MCF 10A (cell line): Measurements from ENCODE around the gene USP11. TPM values are rescaled to one million over a fixed set of nuclear protein-coding genes. Genes with fewer than 3 reads are reported as not detected.

Source experiments
- BruUV-seq: library from RNA; stranded (reverse); fragments of 400-500 nt; replicated peaks from 2 replicates; lab custom pipeline; 2021; lab: Mats Ljungman, UMichigan
- CTCF ChIA-PET: fragments of 300-600 bp; sonication (Branson Sonifier 250); formaldehyde crosslinking; extraction: SDS; loops from one replicate; lab custom pipeline; 2021; ENCODE audit warnings: antibody characterized with exemption, inconsistent platforms; lab: Yijun Ruan, JAX
- POLR2A ChIA-PET: fragments of 300-600, 350-650 bp; sonication (Branson Sonifier 250); formaldehyde crosslinking; extraction: SDS; loops from one replicate; lab custom pipeline; 2020; ENCODE audit warnings: antibody characterized with exemption, inconsistent platforms; lab: Yijun Ruan, JAX
- DNase-seq: peaks from one replicate; pipeline ENCODE4 v3.0.0-alpha.2; 2018; ENCODE audit not compliant: unreplicated experiment
- H3K27ac Mint-ChIP-seq: one replicate; pipeline ENCODE4 v1.8.0; 2022; ENCODE audit warnings: mild to moderate bottlenecking, low read depth, mixed read lengths; ENCODE audit not compliant: unreplicated experiment
- H3K27me3 Mint-ChIP-seq: one replicate; pipeline ENCODE4 v1.8.0; 2022; ENCODE audit warnings: mixed read lengths; ENCODE audit not compliant: insufficient read depth, unreplicated experiment
- H3K36me3 Mint-ChIP-seq: one replicate; pipeline ENCODE4 v1.8.0; 2022; ENCODE audit warnings: mild to moderate bottlenecking, moderate library complexity, mixed read lengths; ENCODE audit not compliant: insufficient read depth, unreplicated experiment
- H3K4me1 Mint-ChIP-seq: one replicate; pipeline ENCODE4 v1.8.0; 2022; ENCODE audit warnings: mixed read lengths; ENCODE audit not compliant: insufficient read depth, unreplicated experiment
- H3K4me3 Mint-ChIP-seq: one replicate; pipeline ENCODE4 v1.8.0; 2022; ENCODE audit warnings: mild to moderate bottlenecking, moderate library complexity, mixed read lengths; ENCODE audit not compliant: unreplicated experiment
- H3K9me3 Mint-ChIP-seq: one replicate; pipeline ENCODE4 v1.8.0; 2022; ENCODE audit warnings: mixed read lengths; ENCODE audit not compliant: unreplicated experiment
- CTCF ChIP-seq: fragments of 200-600 bp; IDR thresholded peaks from one replicate; pipeline ENCODE4 v1.8.0; 2022; ENCODE audit warnings: antibody characterized with exemption, mild to moderate bottlenecking; ENCODE audit not compliant: unreplicated experiment
- intact Hi-C: fragments of 100-400 bp; cut with micrococcal nuclease; formaldehyde crosslinking; loops from 2 replicates; pipeline ENCODE4 v1.14.1; 2022
- total RNA-seq: library from RNA; stranded (reverse); gene quantifications from 2 replicates; pipeline ENCODE4 v1.2.3, GENCODE V29; 2022

Gene USP11
- total RNA-seq, 1 experiment from 2014 or later: 20.3 TPM

GRCh38 chrX:47208108-47208507, 24.7 kb upstream of the USP11 start:
- CTCF ChIA-PET: interaction anchor here (1.3 to 1.5 kb wide), 2 partner anchors 8 to 14 kb away, joined by 4 read pairs; no protein-coding TSS in a partner anchor
- BruUV-seq: no TSS peak
- intact Hi-C loops: no loop called here

GRCh38 chrX:47209508-47210238, 23.1 kb upstream of the USP11 start:
- intact Hi-C loops: no loop called here
- POLR2A ChIA-PET: no interaction called here
- Mint-ChIP-seq H3K4me3 (no peak overlapping the region), H3K9me3 (no peaks in the 10 kb centered on the region), H3K36me3 (peaks cover 98% of the 10 kb centered on the region), H3K4me1 (peaks cover 6% of the 10 kb centered on the region), H3K27me3 (no peaks in the 10 kb centered on the region), H3K27ac (no peak overlapping the region)
- CTCF ChIA-PET: interaction anchor here (0.7 to 1.5 kb wide), 3 partner anchors 9 to 314 kb away, joined by 3 to 4 read pairs (median 4); no protein-coding TSS in a partner anchor
- DNase-seq: no peak
- no TSS peak for BruUV-seq
- no peak for TF ChIP-seq CTCF

More at GRCh38 chrX:47208108-47208507, 24.7 kb upstream of the USP11 start:
- no peak for TF ChIP-seq CTCF
- POLR2A ChIA-PET: interaction anchor here (0.7 to 1.5 kb wide), 2 partner anchors 10 to 12 kb away, joined by 3 to 4 read pairs; no protein-coding TSS in a partner anchor
- no peak for DNase-seq
- Mint-ChIP-seq H3K27ac (no peak overlapping the region), H3K36me3 (peaks cover 98% of the 10 kb centered on the region), H3K4me1 (peaks cover 6% of the 10 kb centered on the region), H3K9me3 (no peaks in the 10 kb centered on the region), H3K27me3 (no peaks in the 10 kb centered on the region), H3K4me3 (no peak overlapping the region)

GRCh38 chrX:47210661-47211425, 22.0 kb upstream of the USP11 start:
- peaks cover 91% of the 10 kb centered on the region for H3K36me3 Mint-ChIP-seq
- no TSS peak for BruUV-seq
- H3K27ac Mint-ChIP-seq: no peak overlapping the region
- no peak overlapping the region for H3K4me3 Mint-ChIP-seq
- H3K4me1 Mint-ChIP-seq: peaks cover 7% of the 10 kb centered on the region
- TF ChIP-seq CTCF: no peak
- DNase-seq: no peak
- POLR2A ChIA-PET: interaction anchor here (0.7 kb wide), 1 partner anchor 9 kb away, joined by 5 read pairs; no protein-coding TSS in a partner anchor
- CTCF ChIA-PET: interaction anchor here (0.7 kb wide), 1 partner anchor 313 kb away, joined by 3 read pairs; no protein-coding TSS in a partner anchor
- H3K9me3 Mint-ChIP-seq: no peaks in the 10 kb centered on the region
- H3K27me3 Mint-ChIP-seq: no peaks in the 10 kb centered on the region
- intact Hi-C loops: no loop called here
